GM12865 (cell line): Measurements from ENCODE around the gene GRIFIN.
A peak's percentile ranks its signal among the peaks of the same experiment; 100 is the strongest.

Experiments
- DNase-seq: peaks from one replicate; pipeline ENCODE4 v3.0.0; 2010; ENCODE audit warnings: low read depth
- H3K4me3 ChIP-seq: 2 replicates; pipeline ENCODE4 v1.5.1; 2011; ENCODE audit warnings: mild to moderate bottlenecking, low read depth, low read length, control low read depth
- CTCF ChIP-seq: IDR thresholded peaks from 2 replicates; pipeline ENCODE4 v1.5.1; 2011; ENCODE audit warnings: low read length, control low read depth, low read depth, inconsistent platforms; ENCODE audit not compliant: insufficient read depth; ENCODE audit errors: missing control alignments

GRIFIN gene, protein sequence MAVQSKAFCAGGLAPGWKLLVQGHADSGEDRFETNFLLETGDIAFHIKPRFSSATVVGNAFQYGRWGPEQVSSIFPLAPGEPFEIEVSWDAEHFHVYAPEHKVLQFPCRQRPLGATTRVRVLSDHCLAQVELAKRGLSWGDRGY

DNA sequence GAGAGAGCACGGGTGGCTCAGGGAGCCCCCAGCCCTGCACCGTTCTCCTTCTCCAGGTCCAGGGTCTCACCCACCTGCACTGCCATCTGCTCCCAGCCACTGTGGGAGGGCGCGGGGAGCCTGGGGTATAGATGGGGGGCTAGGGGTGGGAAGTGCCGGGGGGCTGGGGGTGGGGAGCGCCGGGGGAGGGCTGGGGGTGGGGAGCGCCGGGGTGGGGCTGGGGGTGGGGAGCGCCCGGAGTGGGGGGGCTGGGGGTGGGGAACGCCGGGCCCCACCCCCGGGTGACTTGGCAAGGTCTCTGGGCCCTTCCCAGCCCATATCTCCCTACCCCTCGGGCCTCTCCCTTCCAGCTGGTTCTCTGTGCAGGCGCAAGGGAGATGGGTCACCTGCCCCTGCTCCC lies at the start of gene GRIFIN:
TSS of gene GRIFIN (minus strand) at position 101 of the 400 bp plus-strand sequence. CDS start at position 86, 15 bp downstream.
- no peak for DNase-seq
- TF ChIP-seq CTCF = no peak
- H3K4me3 ChIP-seq = no peak within 1 kb of the TSS

GRCh38 chr7:2524808-2525657 lies 48.8 kb upstream of the GRIFIN start:
- H3K4me3 ChIP-seq = no peak overlapping the region
- DNase-seq = no peak
- TF ChIP-seq CTCF = no peak

DNA sequence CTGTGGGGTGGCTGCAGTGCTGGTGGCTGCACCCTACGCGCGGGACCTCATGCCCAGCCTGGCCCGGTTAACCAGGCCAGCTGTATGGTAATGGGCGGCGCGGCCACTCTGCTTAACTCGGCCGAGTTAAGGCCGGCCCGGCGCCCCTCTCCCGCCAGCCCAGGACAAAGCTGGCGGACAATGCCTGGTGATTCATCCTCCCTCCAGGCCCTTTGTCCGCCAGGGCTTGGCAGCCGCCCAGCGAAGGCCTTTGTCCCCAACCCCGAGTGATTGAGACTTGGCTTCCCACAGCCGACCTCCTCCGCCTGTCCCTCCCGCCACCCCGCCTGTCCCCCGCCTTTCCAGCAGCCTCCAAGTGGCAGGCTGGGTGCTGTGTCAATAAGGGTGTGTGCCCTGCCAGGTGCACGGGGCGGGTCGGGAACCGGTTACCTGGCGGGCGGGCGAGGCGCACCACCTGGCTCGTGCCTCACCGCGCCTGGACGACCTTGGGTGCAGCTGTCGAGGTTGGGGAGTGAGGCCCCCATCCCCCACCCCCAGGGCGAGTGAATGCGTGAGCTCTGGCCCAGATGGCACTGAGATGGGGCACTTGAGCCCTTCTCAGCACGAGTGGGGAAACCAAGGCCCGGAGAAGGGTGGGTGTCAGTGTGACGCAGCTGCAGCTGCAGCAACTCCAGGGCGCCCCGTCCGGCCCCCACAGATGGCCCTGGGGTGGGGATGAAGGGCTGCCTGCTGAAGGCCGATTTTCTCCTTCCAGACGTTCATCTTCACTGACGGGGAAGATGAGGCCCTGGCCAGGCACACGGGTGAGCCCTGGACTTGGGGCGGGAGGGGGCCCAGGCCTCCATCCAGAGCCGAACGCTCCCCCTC lies 48.0 kb upstream of the GRIFIN start:
- no peak for DNase-seq
- no peak overlapping the region for H3K4me3 ChIP-seq
- TF ChIP-seq CTCF = no peak

GRCh38 chr7:2523461-2523936 lies 47.3 kb upstream of the GRIFIN start:
- H3K4me3 ChIP-seq = no peak overlapping the region

DNA sequence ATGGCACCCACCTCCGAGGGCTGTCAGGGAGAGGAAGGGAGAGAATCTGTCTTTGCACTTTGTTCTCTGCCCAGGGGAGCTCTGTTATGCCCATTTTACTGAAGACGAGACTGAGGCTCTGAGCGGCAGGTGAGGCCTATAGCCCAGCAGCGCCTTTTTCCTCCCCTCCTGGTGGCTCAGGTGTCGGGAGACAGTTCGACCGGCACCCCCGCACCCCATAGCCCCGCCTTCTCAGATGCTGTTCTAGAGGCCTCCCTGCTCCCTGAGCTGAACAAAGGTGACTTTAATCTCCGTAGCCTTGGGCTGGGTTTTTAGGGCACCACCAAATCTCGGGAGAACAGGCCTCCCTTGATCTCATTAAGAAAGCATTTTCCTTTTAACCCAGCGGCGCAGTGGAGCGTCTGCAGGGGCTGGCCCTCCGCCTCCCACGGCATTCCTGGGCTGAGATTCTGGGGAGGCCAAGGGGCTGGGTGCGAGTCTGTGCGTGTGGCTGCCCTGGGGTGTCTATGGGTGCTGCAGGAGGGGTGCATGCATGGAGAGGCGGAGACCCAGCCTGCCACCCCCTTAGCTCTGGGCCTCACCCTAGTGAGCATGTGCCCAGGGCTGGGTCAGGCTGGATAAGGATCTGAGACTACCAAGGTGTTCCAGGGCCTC lies 46.7 kb upstream of the GRIFIN start:
- TF ChIP-seq CTCF = no peak
- DNase-seq = no peak
- H3K4me3 ChIP-seq = no peak overlapping the region

More at GRCh38 chr7:2523461-2523936, 47.3 kb upstream of the GRIFIN start:
- TF ChIP-seq CTCF = no peak
- no peak for DNase-seq

- DNase-seq = peak; percentile 52
- TF ChIP-seq CTCF = no peak
- H3K4me3 ChIP-seq = no peak overlapping the region
Observed at GRCh38 chr7:2521952-2522591, 45.9 kb upstream of the GRIFIN start.
